GM23338 (cell line): ENCODE measurements around the gene PRKAR1B. TPM values are rescaled to one million over a fixed set of nuclear protein-coding genes. Genes with fewer than 3 reads are reported as not detected.

Experiments used
- ATAC-seq: fragments of 200-7000 bp; cut with Tn5 transposase; 3 replicates; pipeline ENCODE4 v1.9.1; 2020
- DNase-seq: peaks from one replicate; pipeline ENCODE4 v3.0.0-alpha.2; 2015; ENCODE audit warnings: low spot score
- H2AFZ ChIP-seq: fragments of 200-600 bp; sonication (generic); 2 replicates; pipeline ENCODE4 v1.8.0; 2016; ENCODE audit warnings: antibody characterized with exemption, mild to moderate bottlenecking, moderate library complexity
- H3F3A ChIP-seq: fragments of 200-600 bp; sonication (generic); replicated peaks from 2 replicates; pipeline ENCODE4 v1.8.0; 2017; ENCODE audit warnings: antibody characterized with exemption, mixed run types, low read depth
- H3K27ac ChIP-seq: fragments of 200-600 bp; sonication (generic); 2 replicates; pipeline ENCODE4 v1.6.1; 2016; ENCODE audit warnings: low read depth
- H3K27me3 ChIP-seq: fragments of 200-600 bp; sonication (generic); 2 replicates; pipeline ENCODE4 v1.8.0; 2016; ENCODE audit warnings: mild to moderate bottlenecking, mixed run types, moderate library complexity; ENCODE audit not compliant: insufficient read depth
- H3K36me3 ChIP-seq: fragments of 200-600 bp; sonication (generic); 2 replicates; pipeline ENCODE4 v1.8.0; 2016; ENCODE audit warnings: mild to moderate bottlenecking; ENCODE audit not compliant: insufficient read depth
- H3K4me1 ChIP-seq: fragments of 200-600 bp; sonication (generic); 2 replicates; pipeline ENCODE4 v1.8.0; 2016; ENCODE audit warnings: mild to moderate bottlenecking, moderate library complexity; ENCODE audit not compliant: insufficient read depth
- H3K4me2 ChIP-seq: fragments of 200-600 bp; sonication (generic); 2 replicates; pipeline ENCODE4 v1.7.1; 2017; ENCODE audit warnings: mixed run types
- H3K4me3 ChIP-seq: fragments of 200-600 bp; sonication (generic); 2 replicates; pipeline ENCODE4 v1.6.1; 2016; ENCODE audit warnings: mixed run types
- H3K79me2 ChIP-seq: fragments of 200-600 bp; sonication (generic); replicated peaks from 2 replicates; pipeline ENCODE4 v1.8.0; 2017; ENCODE audit warnings: mild to moderate bottlenecking; ENCODE audit not compliant: insufficient read depth
- H3K9me2 ChIP-seq: fragments of 200-600 bp; sonication (generic); 2 replicates; pipeline ENCODE4 v1.8.0; 2017; ENCODE audit not compliant: insufficient read depth
- H4K20me1 ChIP-seq: fragments of 200-600 bp; sonication (generic); replicated peaks from 2 replicates; pipeline ENCODE4 v1.8.0; 2017; ENCODE audit warnings: mild to moderate bottlenecking; ENCODE audit not compliant: insufficient read depth
- H3K27ac Mint-ChIP-seq: 2 replicates; pipeline ENCODE4 v1.8.0; 2020; ENCODE audit warnings: inconsistent platforms, mild to moderate bottlenecking, moderate library complexity, mixed read lengths
- H3K27me3 Mint-ChIP-seq: 3 replicates; pipeline ENCODE4 v1.8.0; 2022; ENCODE audit warnings: low read depth, mild to moderate bottlenecking, moderate library complexity, mixed read lengths, inconsistent platforms; ENCODE audit not compliant: insufficient read depth, poor library complexity
- H3K36me3 Mint-ChIP-seq: 3 replicates; pipeline ENCODE4 v1.8.0; 2021; ENCODE audit warnings: low read depth, mild to moderate bottlenecking, inconsistent platforms, moderate library complexity, mixed read lengths
- H3K4me1 Mint-ChIP-seq: 3 replicates; pipeline ENCODE4 v1.8.0; 2020; ENCODE audit warnings: mild to moderate bottlenecking, inconsistent platforms, mixed read lengths
- H3K4me3 Mint-ChIP-seq: 3 replicates; pipeline ENCODE4 v1.8.0; 2021; ENCODE audit warnings: moderate library complexity, mild to moderate bottlenecking, inconsistent platforms, mixed read lengths
- H3K9me3 Mint-ChIP-seq: 3 replicates; pipeline ENCODE4 v1.8.0; 2020; ENCODE audit warnings: moderate library complexity, mild to moderate bottlenecking, inconsistent platforms, mixed read lengths
- CREB1 ChIP-seq: fragments of 250-450 bp; sonication (Bioruptor Pico); IDR thresholded peaks from 2 replicates; pipeline ENCODE4 v1.5.0; 2020; ENCODE audit warnings: low read depth, mild to moderate bottlenecking, moderate library complexity
- EZH2 ChIP-seq: fragments of 200-600 bp; sonication (generic); IDR thresholded peaks from one replicate; pipeline ENCODE4 v1.8.0; 2017; ENCODE audit warnings: antibody characterized with exemption, mild to moderate bottlenecking, low read depth; ENCODE audit not compliant: unreplicated experiment
- EZH2phosphoT487 ChIP-seq: fragments of 200-600 bp; sonication (generic); IDR thresholded peaks from one replicate; pipeline ENCODE4 v1.8.1; 2018; ENCODE audit warnings: antibody characterized with exemption; ENCODE audit not compliant: unreplicated experiment
- JUNB ChIP-seq: IDR thresholded peaks from one replicate; pipeline ENCODE4 v1.6.1; 2016; ENCODE audit warnings: antibody characterized with exemption; ENCODE audit not compliant: unreplicated experiment
- NANOG ChIP-seq: IDR thresholded peaks from 2 replicates; pipeline ENCODE4 v1.6.1; 2016; ENCODE audit warnings: antibody characterized with exemption, borderline replicate concordance
- POLR2AphosphoS5 ChIP-seq: IDR thresholded peaks from 2 replicates; pipeline ENCODE4 v1.6.1; 2016; ENCODE audit warnings: antibody characterized with exemption, low read depth
- STAT1 ChIP-seq: IDR thresholded peaks from one replicate; pipeline ENCODE4 v1.6.1; 2016; ENCODE audit warnings: antibody characterized with exemption; ENCODE audit not compliant: unreplicated experiment
- ZNF114 ChIP-seq: fragments of 250-450 bp; sonication (Bioruptor Pico); IDR thresholded peaks from 2 replicates; pipeline ENCODE4 v1.5.0; 2020; ENCODE audit warnings: mild to moderate bottlenecking, moderate library complexity
- ZNF331 ChIP-seq: fragments of 250-450 bp; sonication (Bioruptor Pico); IDR thresholded peaks from 2 replicates; pipeline ENCODE4 v1.5.0; 2020; ENCODE audit warnings: low read depth, mild to moderate bottlenecking, moderate library complexity
- polyA plus RNA-seq: library from polyadenylated mRNA; unstranded; fragments of >200 nt; fragmentation: Nextera tagmentation; extraction: Ambion mirVana; gene quantifications from 2 replicates; pipeline ENCODE4 v1.2.1, GENCODE V29; 2016
- total RNA-seq: library from RNA; depleted of rRNA; stranded (reverse); fragments of >200 nt; shearing (Covaris generic); gene quantifications from 2 replicates; pipeline ENCODE4 v1.2.3, GENCODE V29; 2014
- TF ChIP-seq, protein P1 (sequence below): IDR thresholded peaks from 2 replicates; pipeline ENCODE4 v1.6.1; 2016; ENCODE audit warnings: antibody characterized with exemption
- TF ChIP-seq, protein P2 (sequence below): fragments of 250-450 bp; sonication (Bioruptor Pico); IDR thresholded peaks from 2 replicates; pipeline ENCODE4 v1.5.0; 2020; ENCODE audit warnings: mild to moderate bottlenecking, moderate library complexity
- TF ChIP-seq, protein P3 (sequence below): IDR thresholded peaks from one replicate; pipeline ENCODE4 v1.6.1; 2018; ENCODE audit warnings: antibody characterized with exemption; ENCODE audit not compliant: unreplicated experiment
- TF ChIP-seq, protein P4 (sequence below), 2 experiments: fragments of 200-600 bp in 1 of 2; sonication (generic) in 1 of 2; conservative IDR thresholded peaks; 2 replicates each; pipeline versions ENCODE4 v1.5.1 to v1.6.1; 2016 to 2017; ENCODE audit warnings: antibody characterized with exemption in 2 of 2, low read depth in 2 of 2, mild to moderate bottlenecking in 2 of 2, moderate library complexity in 1 of 2

PRKAR1B gene
- total and polyA plus RNA-seq, 2 experiments from 2014 or later = 35.7 to 36.7 TPM

DNA sequence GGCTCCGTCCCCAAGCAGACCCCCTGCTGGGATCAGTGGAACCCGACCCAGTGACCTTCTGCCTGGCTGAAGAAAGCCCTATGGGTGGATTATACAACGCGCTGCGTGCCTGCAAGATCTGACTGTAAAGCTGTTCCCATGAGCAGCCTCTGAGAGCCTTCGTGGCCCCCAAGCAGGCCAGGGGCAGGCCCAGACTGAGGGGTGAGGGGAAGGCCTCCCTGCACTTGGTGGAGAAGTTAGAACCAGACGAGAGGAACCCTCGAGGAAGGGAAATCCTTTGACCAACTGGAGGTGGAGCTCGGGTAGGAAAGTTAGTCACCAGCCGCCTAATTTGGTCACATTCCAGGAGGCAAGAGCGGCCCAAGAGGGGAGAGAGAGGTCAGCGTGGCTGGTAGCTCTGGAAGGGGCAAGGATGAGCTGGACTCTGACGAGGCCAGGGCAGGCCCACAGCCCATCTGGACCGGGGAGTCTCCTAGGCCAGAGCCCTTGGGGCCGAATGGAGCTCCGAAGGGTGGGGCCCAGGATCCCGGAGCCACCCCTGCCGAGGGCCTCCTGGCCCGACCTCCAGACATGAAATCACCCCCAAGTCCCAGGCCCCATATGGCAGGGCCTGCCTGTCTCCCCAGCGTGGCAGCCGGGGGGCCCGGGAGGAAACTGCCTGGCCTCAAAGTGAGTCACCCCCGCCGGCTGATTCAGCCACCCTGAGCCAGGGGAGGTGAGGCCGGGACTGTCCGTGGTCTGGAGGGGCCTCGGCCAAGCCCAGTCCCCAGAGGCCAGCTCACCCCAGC lies 184.2 kb downstream of the PRKAR1B start:
- H3K4me1 ChIP-seq = peaks cover 3% of the 10 kb centered on the region; the same call in 1 of the 2 replicates
- H3K27me3 ChIP-seq = no peaks in the 10 kb centered on the region
- DNase-seq (no peak), ATAC-seq (no peak)
- H3K4me3 ChIP-seq = no peak overlapping the region
- Mint-ChIP-seq H3K36me3 (peaks cover 4% of the 10 kb centered on the region; the same call in 2 of the 3 replicates), H3K27me3 (peaks cover 12% of the 10 kb centered on the region), H3K9me3 (peaks cover 4% of the 10 kb centered on the region; the same call in 1 of the 3 replicates), H3K4me1 (peaks cover 4% of the 10 kb centered on the region), H3K27ac (no peak overlapping the region; the same call in 1 of the 2 replicates), H3K4me3 (no peak overlapping the region)
- no peak overlapping the region for H3K27ac ChIP-seq
- no peak overlapping the region for H3K4me2 ChIP-seq
- H4K20me1 ChIP-seq = no peaks in the 10 kb centered on the region
- H3F3A ChIP-seq = no peaks in the 10 kb centered on the region
- H3K79me2 ChIP-seq = no peaks in the 10 kb centered on the region
- TF ChIP-seq, protein P1, sequence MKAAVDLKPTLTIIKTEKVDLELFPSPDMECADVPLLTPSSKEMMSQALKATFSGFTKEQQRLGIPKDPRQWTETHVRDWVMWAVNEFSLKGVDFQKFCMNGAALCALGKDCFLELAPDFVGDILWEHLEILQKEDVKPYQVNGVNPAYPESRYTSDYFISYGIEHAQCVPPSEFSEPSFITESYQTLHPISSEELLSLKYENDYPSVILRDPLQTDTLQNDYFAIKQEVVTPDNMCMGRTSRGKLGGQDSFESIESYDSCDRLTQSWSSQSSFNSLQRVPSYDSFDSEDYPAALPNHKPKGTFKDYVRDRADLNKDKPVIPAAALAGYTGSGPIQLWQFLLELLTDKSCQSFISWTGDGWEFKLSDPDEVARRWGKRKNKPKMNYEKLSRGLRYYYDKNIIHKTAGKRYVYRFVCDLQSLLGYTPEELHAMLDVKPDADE = no peak
- no peak for TF ChIP-seq STAT1
- TF ChIP-seq, protein P2, sequence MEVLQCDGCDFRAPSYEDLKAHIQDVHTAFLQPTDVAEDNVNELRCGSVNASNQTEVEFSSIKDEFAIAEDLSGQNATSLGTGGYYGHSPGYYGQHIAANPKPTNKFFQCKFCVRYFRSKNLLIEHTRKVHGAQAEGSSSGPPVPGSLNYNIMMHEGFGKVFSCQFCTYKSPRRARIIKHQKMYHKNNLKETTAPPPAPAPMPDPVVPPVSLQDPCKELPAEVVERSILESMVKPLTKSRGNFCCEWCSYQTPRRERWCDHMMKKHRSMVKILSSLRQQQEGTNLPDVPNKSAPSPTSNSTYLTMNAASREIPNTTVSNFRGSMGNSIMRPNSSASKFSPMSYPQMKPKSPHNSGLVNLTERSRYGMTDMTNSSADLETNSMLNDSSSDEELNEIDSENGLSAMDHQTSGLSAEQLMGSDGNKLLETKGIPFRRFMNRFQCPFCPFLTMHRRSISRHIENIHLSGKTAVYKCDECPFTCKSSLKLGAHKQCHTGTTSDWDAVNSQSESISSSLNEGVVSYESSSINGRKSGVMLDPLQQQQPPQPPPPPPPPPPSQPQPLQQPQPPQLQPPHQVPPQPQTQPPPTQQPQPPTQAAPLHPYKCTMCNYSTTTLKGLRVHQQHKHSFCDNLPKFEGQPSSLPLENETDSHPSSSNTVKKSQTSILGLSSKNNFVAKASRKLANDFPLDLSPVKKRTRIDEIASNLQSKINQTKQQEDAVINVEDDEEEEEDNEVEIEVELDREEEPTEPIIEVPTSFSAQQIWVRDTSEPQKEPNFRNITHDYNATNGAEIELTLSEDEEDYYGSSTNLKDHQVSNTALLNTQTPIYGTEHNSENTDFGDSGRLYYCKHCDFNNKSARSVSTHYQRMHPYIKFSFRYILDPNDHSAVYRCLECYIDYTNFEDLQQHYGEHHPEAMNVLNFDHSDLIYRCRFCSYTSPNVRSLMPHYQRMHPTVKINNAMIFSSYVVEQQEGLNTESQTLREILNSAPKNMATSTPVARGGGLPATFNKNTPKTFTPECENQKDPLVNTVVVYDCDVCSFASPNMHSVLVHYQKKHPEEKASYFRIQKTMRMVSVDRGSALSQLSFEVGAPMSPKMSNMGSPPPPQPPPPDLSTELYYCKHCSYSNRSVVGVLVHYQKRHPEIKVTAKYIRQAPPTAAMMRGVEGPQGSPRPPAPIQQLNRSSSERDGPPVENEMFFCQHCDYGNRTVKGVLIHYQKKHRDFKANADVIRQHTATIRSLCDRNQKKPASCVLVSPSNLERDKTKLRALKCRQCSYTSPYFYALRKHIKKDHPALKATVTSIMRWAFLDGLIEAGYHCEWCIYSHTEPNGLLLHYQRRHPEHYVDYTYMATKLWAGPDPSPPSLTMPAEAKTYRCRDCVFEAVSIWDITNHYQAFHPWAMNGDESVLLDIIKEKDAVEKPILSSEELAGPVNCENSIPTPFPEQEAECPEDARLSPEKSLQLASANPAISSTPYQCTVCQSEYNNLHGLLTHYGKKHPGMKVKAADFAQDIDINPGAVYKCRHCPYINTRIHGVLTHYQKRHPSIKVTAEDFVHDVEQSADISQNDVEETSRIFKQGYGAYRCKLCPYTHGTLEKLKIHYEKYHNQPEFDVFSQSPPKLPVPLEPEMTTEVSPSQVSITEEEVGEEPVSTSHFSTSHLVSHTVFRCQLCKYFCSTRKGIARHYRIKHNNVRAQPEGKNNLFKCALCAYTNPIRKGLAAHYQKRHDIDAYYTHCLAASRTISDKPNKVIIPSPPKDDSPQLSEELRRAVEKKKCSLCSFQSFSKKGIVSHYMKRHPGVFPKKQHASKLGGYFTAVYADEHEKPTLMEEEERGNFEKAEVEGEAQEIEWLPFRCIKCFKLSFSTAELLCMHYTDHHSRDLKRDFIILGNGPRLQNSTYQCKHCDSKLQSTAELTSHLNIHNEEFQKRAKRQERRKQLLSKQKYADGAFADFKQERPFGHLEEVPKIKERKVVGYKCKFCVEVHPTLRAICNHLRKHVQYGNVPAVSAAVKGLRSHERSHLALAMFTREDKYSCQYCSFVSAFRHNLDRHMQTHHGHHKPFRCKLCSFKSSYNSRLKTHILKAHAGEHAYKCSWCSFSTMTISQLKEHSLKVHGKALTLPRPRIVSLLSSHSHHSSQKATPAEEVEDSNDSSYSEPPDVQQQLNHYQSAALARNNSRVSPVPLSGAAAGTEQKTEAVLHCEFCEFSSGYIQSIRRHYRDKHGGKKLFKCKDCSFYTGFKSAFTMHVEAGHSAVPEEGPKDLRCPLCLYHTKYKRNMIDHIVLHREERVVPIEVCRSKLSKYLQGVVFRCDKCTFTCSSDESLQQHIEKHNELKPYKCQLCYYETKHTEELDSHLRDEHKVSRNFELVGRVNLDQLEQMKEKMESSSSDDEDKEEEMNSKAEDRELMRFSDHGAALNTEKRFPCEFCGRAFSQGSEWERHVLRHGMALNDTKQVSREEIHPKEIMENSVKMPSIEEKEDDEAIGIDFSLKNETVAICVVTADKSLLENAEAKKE = no peak
- TF ChIP-seq EZH2 = no peak
- no peak for TF ChIP-seq POLR2AphosphoS5
- no peak for TF ChIP-seq ZNF114 (CRISPR knock-in tag)
- TF ChIP-seq NANOG = no peak
- no peak for TF ChIP-seq CREB1 (CRISPR knock-in tag)
- TF ChIP-seq JUNB = no peak
- TF ChIP-seq, protein P3, sequence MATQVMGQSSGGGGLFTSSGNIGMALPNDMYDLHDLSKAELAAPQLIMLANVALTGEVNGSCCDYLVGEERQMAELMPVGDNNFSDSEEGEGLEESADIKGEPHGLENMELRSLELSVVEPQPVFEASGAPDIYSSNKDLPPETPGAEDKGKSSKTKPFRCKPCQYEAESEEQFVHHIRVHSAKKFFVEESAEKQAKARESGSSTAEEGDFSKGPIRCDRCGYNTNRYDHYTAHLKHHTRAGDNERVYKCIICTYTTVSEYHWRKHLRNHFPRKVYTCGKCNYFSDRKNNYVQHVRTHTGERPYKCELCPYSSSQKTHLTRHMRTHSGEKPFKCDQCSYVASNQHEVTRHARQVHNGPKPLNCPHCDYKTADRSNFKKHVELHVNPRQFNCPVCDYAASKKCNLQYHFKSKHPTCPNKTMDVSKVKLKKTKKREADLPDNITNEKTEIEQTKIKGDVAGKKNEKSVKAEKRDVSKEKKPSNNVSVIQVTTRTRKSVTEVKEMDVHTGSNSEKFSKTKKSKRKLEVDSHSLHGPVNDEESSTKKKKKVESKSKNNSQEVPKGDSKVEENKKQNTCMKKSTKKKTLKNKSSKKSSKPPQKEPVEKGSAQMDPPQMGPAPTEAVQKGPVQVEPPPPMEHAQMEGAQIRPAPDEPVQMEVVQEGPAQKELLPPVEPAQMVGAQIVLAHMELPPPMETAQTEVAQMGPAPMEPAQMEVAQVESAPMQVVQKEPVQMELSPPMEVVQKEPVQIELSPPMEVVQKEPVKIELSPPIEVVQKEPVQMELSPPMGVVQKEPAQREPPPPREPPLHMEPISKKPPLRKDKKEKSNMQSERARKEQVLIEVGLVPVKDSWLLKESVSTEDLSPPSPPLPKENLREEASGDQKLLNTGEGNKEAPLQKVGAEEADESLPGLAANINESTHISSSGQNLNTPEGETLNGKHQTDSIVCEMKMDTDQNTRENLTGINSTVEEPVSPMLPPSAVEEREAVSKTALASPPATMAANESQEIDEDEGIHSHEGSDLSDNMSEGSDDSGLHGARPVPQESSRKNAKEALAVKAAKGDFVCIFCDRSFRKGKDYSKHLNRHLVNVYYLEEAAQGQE = no peak
- no peak for TF ChIP-seq EZH2phosphoT487
- no peak for TF ChIP-seq ZNF331 (CRISPR knock-in tag)
- TF ChIP-seq, protein P4, sequence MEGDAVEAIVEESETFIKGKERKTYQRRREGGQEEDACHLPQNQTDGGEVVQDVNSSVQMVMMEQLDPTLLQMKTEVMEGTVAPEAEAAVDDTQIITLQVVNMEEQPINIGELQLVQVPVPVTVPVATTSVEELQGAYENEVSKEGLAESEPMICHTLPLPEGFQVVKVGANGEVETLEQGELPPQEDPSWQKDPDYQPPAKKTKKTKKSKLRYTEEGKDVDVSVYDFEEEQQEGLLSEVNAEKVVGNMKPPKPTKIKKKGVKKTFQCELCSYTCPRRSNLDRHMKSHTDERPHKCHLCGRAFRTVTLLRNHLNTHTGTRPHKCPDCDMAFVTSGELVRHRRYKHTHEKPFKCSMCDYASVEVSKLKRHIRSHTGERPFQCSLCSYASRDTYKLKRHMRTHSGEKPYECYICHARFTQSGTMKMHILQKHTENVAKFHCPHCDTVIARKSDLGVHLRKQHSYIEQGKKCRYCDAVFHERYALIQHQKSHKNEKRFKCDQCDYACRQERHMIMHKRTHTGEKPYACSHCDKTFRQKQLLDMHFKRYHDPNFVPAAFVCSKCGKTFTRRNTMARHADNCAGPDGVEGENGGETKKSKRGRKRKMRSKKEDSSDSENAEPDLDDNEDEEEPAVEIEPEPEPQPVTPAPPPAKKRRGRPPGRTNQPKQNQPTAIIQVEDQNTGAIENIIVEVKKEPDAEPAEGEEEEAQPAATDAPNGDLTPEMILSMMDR (conservative IDR thresholded peaks at IDR 0.05; ENCODE audit: low read depth in 2 of 2) = no peak
- H3K36me3 ChIP-seq = no peaks in the 10 kb centered on the region
- no peaks in the 10 kb centered on the region for H3K9me2 ChIP-seq
- H2AFZ ChIP-seq = no peak overlapping the region
